K562 (cell line): ENCODE measurements around the gene ACY1.

Source experiments
- CBX5 ChIP-seq: IDR thresholded peaks from 2 replicates; pipeline ENCODE4 v1.6.1; 2014; ENCODE audit warnings: low read depth, borderline replicate concordance
- DIDO1 ChIP-seq: fragments of 450-650 bp; IDR thresholded peaks from 2 replicates; pipeline ENCODE4 v1.6.1; 2016; ENCODE audit warnings: low read depth, missing biosample characterization, missing genetic modification characterization
- ELF1 ChIP-seq: fragments of 200-800 bp; sonication (Bioruptor generic); IDR thresholded peaks from 2 replicates; pipeline ENCODE4 v1.6.1; 2016; ENCODE audit warnings: missing genetic modification characterization, missing compliant biosample characterization
- GTF2E2 ChIP-seq: fragments of 200-800 bp; sonication (Bioruptor generic); IDR thresholded peaks from 2 replicates; pipeline ENCODE4 v1.6.1; 2016; ENCODE audit warnings: missing genetic modification characterization, missing compliant biosample characterization
- POLR2G ChIP-seq: fragments of 200-400 bp; formaldehyde crosslinking; IDR thresholded peaks from 2 replicates; pipeline ENCODE4 v1.6.1; 2017; ENCODE audit warnings: low read depth, mild to moderate bottlenecking, antibody characterized with exemption, low read length, moderate library complexity
- POLR2H ChIP-seq: IDR thresholded peaks from 2 replicates; pipeline ENCODE4 v1.6.1; 2016; ENCODE audit warnings: missing genetic modification characterization, low read depth, mild to moderate bottlenecking, control low read depth, missing compliant biosample characterization, moderate library complexity
- PRPF4 ChIP-seq: fragments of 200-400 bp; formaldehyde crosslinking; IDR thresholded peaks from one replicate; pipeline ENCODE4 v1.6.1; 2017; ENCODE audit warnings: low read length, low read depth, mild to moderate bottlenecking; ENCODE audit not compliant: insufficient read depth, poor library complexity, severe bottlenecking
- RAD21 ChIP-seq, 2 experiments: fragments of 250-450 bp in 1 of 2; fragments of 450-650 bp in 1 of 2; sonication (Bioruptor Pico) in 1 of 2; formaldehyde crosslinking in 1 of 2; IDR thresholded peaks in 1 of 2; conservative IDR thresholded peaks in 1 of 2; 2 replicates each; pipeline versions ENCODE4 v1.4.0 to v1.8.0; 2020 to 2022; ENCODE audit warnings: mild to moderate bottlenecking in 2 of 2, moderate library complexity in 1 of 2
- SIN3B ChIP-seq: fragments of 450-650 bp; IDR thresholded peaks from 2 replicates; pipeline ENCODE4 v1.6.1; 2017; ENCODE audit warnings: low read depth, mild to moderate bottlenecking, moderate library complexity
- TAF15 ChIP-seq: fragments of 200-400 bp; formaldehyde crosslinking; IDR thresholded peaks from 2 replicates; pipeline ENCODE4 v1.6.1; 2017; ENCODE audit warnings: mild to moderate bottlenecking, low read depth, low read length, moderate library complexity
- TF ChIP-seq, protein P1 (sequence below), 3 experiments: IDR thresholded peaks in 2 of 3; conservative IDR thresholded peaks in 1 of 3; 2 replicates each; pipeline ENCODE4 v1.5.1; 2011 to 2012; ENCODE audit warnings: low read length in 3 of 3, mild to moderate bottlenecking in 3 of 3, control low read depth in 2 of 3, improper control_type of control experiment in 1 of 3, inconsistent platforms in 1 of 3, low read depth in 1 of 3, mixed read lengths in 1 of 3, moderate library complexity in 1 of 3; ENCODE audit not compliant: insufficient read depth in 2 of 3
- TF ChIP-seq, protein P2 (sequence below): sonication (generic); formaldehyde crosslinking; IDR thresholded peaks from 2 replicates; pipeline ENCODE4 v1.8.0; 2023; ENCODE audit warnings: mild to moderate bottlenecking, missing genetic modification reagents
- TF ChIP-seq, protein P3 (sequence below): sonication (generic); formaldehyde crosslinking; IDR thresholded peaks from 2 replicates; pipeline ENCODE4 v1.8.0; 2022; ENCODE audit warnings: mild to moderate bottlenecking, missing genetic modification reagents

DNA sequence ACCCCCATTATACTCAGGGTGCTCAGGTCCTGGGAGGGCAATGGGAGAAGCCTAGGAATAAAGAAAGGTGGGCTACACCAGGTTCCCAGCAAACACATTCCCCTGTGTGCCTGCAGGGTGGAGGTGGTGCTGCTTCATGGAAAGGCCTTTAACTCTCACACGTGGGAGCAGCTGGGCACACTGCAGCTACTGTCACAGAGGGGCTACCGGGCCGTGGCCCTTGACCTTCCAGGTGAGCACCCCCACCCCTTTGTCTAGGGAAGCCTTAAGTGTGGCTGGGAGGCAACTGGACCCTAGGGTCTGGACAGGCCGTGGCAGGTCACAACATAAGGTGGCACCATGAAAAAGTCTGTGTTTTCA lies 5.2 kb upstream of the ACY1 start:
- TF ChIP-seq TAF15 (no peak), ELF1 (tag) (no peak), SIN3B (no peak), POLR2G (no peak), RAD21 (CRISPR knock-in tag; conservative IDR thresholded peaks at IDR 0.05 in 1 of 2, IDR thresholded peaks at IDR 0.05 in 1 of 2) (no peak), POLR2H (tag) (no peak), PRPF4 (no peak), GTF2E2 (no peak), CBX5 (no peak), DIDO1 (tag) (no peak)
- TF ChIP-seq, protein P1, sequence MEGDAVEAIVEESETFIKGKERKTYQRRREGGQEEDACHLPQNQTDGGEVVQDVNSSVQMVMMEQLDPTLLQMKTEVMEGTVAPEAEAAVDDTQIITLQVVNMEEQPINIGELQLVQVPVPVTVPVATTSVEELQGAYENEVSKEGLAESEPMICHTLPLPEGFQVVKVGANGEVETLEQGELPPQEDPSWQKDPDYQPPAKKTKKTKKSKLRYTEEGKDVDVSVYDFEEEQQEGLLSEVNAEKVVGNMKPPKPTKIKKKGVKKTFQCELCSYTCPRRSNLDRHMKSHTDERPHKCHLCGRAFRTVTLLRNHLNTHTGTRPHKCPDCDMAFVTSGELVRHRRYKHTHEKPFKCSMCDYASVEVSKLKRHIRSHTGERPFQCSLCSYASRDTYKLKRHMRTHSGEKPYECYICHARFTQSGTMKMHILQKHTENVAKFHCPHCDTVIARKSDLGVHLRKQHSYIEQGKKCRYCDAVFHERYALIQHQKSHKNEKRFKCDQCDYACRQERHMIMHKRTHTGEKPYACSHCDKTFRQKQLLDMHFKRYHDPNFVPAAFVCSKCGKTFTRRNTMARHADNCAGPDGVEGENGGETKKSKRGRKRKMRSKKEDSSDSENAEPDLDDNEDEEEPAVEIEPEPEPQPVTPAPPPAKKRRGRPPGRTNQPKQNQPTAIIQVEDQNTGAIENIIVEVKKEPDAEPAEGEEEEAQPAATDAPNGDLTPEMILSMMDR (IDR thresholded peaks at IDR 0.05 in 2 of 3, conservative IDR thresholded peaks at IDR 0.05 in 1 of 3; ENCODE audit: insufficient read depth in 2 of 3, low read depth in 1 of 3, low read length in 3 of 3): no peak
- TF ChIP-seq, protein P2, sequence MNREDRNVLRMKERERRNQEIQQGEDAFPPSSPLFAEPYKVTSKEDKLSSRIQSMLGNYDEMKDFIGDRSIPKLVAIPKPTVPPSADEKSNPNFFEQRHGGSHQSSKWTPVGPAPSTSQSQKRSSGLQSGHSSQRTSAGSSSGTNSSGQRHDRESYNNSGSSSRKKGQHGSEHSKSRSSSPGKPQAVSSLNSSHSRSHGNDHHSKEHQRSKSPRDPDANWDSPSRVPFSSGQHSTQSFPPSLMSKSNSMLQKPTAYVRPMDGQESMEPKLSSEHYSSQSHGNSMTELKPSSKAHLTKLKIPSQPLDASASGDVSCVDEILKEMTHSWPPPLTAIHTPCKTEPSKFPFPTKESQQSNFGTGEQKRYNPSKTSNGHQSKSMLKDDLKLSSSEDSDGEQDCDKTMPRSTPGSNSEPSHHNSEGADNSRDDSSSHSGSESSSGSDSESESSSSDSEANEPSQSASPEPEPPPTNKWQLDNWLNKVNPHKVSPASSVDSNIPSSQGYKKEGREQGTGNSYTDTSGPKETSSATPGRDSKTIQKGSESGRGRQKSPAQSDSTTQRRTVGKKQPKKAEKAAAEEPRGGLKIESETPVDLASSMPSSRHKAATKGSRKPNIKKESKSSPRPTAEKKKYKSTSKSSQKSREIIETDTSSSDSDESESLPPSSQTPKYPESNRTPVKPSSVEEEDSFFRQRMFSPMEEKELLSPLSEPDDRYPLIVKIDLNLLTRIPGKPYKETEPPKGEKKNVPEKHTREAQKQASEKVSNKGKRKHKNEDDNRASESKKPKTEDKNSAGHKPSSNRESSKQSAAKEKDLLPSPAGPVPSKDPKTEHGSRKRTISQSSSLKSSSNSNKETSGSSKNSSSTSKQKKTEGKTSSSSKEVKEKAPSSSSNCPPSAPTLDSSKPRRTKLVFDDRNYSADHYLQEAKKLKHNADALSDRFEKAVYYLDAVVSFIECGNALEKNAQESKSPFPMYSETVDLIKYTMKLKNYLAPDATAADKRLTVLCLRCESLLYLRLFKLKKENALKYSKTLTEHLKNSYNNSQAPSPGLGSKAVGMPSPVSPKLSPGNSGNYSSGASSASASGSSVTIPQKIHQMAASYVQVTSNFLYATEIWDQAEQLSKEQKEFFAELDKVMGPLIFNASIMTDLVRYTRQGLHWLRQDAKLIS (CRISPR knock-in tag): no peak
- TF ChIP-seq, protein P3, sequence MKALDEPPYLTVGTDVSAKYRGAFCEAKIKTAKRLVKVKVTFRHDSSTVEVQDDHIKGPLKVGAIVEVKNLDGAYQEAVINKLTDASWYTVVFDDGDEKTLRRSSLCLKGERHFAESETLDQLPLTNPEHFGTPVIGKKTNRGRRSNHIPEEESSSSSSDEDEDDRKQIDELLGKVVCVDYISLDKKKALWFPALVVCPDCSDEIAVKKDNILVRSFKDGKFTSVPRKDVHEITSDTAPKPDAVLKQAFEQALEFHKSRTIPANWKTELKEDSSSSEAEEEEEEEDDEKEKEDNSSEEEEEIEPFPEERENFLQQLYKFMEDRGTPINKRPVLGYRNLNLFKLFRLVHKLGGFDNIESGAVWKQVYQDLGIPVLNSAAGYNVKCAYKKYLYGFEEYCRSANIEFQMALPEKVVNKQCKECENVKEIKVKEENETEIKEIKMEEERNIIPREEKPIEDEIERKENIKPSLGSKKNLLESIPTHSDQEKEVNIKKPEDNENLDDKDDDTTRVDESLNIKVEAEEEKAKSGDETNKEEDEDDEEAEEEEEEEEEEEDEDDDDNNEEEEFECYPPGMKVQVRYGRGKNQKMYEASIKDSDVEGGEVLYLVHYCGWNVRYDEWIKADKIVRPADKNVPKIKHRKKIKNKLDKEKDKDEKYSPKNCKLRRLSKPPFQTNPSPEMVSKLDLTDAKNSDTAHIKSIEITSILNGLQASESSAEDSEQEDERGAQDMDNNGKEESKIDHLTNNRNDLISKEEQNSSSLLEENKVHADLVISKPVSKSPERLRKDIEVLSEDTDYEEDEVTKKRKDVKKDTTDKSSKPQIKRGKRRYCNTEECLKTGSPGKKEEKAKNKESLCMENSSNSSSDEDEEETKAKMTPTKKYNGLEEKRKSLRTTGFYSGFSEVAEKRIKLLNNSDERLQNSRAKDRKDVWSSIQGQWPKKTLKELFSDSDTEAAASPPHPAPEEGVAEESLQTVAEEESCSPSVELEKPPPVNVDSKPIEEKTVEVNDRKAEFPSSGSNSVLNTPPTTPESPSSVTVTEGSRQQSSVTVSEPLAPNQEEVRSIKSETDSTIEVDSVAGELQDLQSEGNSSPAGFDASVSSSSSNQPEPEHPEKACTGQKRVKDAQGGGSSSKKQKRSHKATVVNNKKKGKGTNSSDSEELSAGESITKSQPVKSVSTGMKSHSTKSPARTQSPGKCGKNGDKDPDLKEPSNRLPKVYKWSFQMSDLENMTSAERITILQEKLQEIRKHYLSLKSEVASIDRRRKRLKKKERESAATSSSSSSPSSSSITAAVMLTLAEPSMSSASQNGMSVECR: no peak
